ENCODE results near the gene SLC22A17. TPM values are rescaled to one million over a fixed set of nuclear protein-coding genes. Genes with fewer than 3 reads are reported as not detected.
A peak's percentile ranks its signal among the peaks of the same experiment; 100 is the strongest.

SLC22A17 gene
- total RNA-seq, 1 donor from 2014 or later = 12.1 TPM

DNA sequence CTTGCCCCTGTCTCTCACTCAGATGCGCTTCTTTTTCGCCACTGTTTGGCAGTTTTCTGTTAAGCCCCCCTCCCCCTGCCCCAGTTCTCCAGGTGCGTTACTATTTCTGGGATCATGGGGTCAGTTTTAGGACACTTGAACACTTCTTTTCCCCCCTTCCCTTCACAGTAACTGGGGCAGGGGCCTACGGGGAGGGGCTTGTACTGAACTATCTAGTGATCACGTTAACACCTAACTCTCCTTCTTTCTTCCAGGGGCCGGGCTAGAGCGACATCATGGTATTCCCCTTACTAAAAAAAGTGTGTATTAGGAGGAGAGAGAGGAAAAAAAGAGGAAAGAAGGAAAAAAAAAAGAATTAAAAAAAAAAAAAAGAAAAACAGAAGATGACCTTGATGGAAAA, 27.7 kb downstream of the SLC22A17 start:
- Histone ChIP-seq H3K4me3 (no peak overlapping the region), H3K9me3 (no peaks in the 10 kb centered on the region), H3K36me3 (peaks cover 29% of the 10 kb centered on the region), H3K27me3 (no peaks in the 10 kb centered on the region), H3K4me1 (peaks cover 22% of the 10 kb centered on the region), H3K27ac (no peak overlapping the region)
- ATAC-seq (no peak), DNase-seq (no peak)
- TF ChIP-seq, protein P1, sequence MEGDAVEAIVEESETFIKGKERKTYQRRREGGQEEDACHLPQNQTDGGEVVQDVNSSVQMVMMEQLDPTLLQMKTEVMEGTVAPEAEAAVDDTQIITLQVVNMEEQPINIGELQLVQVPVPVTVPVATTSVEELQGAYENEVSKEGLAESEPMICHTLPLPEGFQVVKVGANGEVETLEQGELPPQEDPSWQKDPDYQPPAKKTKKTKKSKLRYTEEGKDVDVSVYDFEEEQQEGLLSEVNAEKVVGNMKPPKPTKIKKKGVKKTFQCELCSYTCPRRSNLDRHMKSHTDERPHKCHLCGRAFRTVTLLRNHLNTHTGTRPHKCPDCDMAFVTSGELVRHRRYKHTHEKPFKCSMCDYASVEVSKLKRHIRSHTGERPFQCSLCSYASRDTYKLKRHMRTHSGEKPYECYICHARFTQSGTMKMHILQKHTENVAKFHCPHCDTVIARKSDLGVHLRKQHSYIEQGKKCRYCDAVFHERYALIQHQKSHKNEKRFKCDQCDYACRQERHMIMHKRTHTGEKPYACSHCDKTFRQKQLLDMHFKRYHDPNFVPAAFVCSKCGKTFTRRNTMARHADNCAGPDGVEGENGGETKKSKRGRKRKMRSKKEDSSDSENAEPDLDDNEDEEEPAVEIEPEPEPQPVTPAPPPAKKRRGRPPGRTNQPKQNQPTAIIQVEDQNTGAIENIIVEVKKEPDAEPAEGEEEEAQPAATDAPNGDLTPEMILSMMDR (IDR thresholded peaks at IDR 0.05) = no peak
- intact Hi-C loops (cut with DNase I) = loop anchor here (5.0 kb wide), 1 partner anchor 52 kb away; the partner anchor contains the start of gene CMTM5

DNA sequence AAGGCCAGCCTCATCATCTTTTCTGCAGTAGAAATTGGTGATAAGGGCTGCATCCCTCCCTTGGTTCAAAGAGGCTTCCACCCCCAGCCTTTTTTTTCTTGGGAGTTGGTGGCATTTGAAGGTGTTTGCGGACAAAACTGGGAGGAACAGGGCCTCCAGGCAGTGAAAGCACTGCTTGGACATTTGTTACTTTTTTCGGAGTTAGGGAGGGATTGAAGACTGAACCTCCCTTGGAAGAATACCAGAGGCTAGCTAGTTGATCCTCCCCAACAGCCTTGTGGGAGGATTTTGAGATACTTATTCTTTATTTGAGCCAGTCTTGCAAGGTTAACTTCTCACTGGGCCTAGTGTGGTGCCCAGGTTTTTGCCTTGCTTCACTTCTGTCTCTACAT, 28.2 kb downstream of the SLC22A17 start:
- Histone ChIP-seq H3K4me3 (no peak overlapping the region), H3K27ac (no peak overlapping the region), H3K9me3 (no peaks in the 10 kb centered on the region), H3K27me3 (no peaks in the 10 kb centered on the region), H3K4me1 (peaks cover 22% of the 10 kb centered on the region), H3K36me3 (peaks cover 29% of the 10 kb centered on the region)
- intact Hi-C loops (cut with DNase I) = no loop called here
- no peak for DNase-seq
- ATAC-seq = no peak
- TF ChIP-seq, protein P1 (IDR thresholded peaks at IDR 0.05) = no peak

DNA sequence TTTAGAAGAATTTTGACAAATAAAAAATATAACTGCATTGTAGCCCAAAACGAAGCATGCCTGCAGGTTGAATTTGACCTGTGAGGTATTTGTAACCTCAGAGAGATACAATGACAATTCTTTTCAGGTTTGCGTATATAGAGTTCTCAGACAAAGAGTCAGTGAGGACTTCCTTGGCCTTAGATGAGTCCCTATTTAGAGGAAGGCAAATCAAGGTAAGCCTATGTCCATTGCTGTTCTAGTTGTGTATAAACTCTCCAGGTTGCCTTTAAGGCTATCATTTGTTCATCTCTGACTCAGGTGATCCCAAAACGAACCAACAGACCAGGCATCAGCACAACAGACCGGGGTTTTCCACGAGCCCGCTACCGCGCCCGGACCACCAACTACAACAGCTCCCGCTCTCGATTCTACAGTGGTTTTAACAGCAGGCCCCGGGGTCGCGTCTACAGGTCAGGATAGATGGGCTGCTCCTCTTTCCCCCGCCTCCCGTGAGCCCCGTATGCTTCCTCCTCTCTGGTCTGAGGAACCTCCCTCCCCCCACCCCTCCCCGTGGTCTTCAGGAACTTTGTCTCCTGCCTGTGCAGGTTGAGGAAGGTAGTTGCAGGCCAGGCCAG, 28.7 kb downstream of the SLC22A17 start:
- no peak overlapping the region for H3K27ac ChIP-seq
- H3K4me1 ChIP-seq = peaks cover 22% of the 10 kb centered on the region
- ATAC-seq (no peak), DNase-seq (no peak)
- intact Hi-C loops (cut with DNase I) = no loop called here
- peaks cover 29% of the 10 kb centered on the region for H3K36me3 ChIP-seq
- H3K4me3 ChIP-seq = no peak overlapping the region
- H3K9me3 ChIP-seq = no peaks in the 10 kb centered on the region
- TF ChIP-seq, protein P1 (IDR thresholded peaks at IDR 0.05) = no peak
- no peaks in the 10 kb centered on the region for H3K27me3 ChIP-seq

DNA sequence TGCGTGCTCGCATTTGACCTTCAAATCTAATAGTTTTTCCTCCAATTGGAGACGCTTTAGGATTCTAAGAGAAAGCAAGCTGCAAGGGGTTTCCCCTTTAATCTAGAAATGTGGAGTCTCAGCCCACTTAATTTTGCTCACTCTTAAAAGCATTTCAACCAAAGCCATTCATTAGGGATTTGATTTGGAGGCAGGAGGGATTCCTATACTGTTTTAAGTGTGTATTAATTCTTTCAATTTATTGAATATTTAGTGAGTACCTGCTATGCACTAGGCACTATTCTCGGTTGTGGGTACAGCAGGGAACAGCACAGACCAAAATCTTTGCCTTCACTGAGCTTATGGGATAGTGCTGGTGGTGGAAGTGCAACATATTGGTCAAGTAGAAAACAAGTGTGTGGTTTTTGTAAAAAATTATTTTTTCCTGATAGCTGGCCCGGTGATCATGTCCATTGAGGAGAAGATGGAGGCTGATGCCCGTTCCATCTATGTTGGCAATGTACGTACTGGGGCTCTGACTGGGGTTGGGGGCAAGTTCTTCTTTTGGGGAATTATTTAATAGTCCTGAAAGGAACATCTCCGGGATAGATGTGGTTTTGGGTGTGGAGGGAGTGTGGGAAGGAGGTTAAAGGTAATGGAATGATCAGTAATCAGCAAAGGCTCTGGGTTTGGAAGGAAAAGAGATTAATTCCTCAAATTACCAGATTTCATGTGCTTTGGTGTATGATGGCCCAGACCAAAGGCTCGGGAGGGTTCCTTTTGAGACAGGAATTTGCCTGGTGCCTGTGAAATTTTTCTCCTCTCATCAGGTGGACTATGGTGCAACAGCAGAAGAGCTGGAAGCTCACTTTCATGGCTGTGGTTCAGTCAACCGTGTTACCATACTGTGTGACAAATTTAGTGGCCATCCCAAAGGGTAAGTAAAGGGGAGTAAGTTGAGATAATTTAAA, 29.8 kb downstream of the SLC22A17 start:
- Histone ChIP-seq H3K36me3 (peaks cover 29% of the 10 kb centered on the region), H3K9me3 (no peaks in the 10 kb centered on the region), H3K4me3 (peak overlapping the region; percentile 91), H3K27ac (peak overlapping the region; percentile 96), H3K27me3 (no peaks in the 10 kb centered on the region), H3K4me1 (peaks cover 22% of the 10 kb centered on the region)
- TF ChIP-seq, protein P1 (IDR thresholded peaks at IDR 0.05) = no peak
- no peak for DNase-seq
- no peak for ATAC-seq
- intact Hi-C loops (cut with DNase I) = no loop called here

DNA sequence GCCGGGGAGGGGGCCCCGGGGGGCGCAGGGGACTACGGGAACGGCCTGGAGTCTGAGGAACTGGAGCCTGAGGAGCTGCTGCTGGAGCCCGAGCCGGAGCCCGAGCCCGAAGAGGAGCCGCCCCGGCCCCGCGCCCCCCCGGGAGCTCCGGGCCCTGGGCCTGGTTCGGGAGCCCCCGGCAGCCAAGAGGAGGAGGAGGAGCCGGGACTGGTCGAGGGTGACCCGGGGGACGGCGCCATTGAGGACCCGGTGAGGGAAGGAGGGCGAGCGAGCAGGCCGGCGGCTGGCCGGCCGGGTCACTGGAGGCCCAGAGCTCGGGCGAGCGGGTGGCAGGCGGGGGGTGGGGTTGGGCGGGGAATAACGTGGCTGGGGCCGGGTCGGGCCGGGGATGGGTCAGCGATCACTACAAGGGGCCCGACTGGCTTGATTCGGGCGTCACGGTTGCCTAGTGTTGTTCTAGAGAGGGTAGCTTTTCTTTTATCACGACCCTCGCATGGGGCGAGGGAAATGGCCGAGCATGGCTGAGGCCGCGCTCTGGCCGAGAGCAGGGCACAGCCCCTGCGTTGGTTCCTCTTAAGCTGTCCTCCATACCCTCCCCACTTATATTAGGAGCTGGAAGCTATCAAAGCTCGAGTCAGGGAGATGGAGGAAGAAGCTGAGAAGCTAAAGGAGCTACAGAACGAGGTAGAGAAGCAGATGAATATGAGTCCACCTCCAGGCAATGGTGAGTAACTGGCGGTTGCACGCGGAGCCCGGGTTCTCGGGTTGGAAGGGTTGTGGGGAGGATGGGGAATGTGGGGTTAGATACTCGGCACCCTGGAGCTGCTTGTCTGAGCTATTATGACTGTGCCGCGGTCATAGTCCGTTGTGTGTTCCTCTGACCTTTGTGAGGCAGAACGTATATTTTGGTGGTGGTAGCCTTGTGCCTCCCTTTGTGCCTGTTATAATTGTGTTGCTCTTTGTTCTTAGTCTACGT, 30.8 kb downstream of the SLC22A17 start:
- Histone ChIP-seq H3K9me3 (no peaks in the 10 kb centered on the region), H3K4me1 (peaks cover 22% of the 10 kb centered on the region), H3K27me3 (no peaks in the 10 kb centered on the region), H3K36me3 (peaks cover 29% of the 10 kb centered on the region), H3K27ac (peak overlapping the region; percentile 96), H3K4me3 (peak overlapping the region; percentile 91)
- peak; percentile 84 for DNase-seq
- intact Hi-C loops (cut with DNase I) = no loop called here
- TF ChIP-seq, protein P1 (IDR thresholded peaks at IDR 0.05) = no peak
- peak; percentile 35 for ATAC-seq
